H9 (cell line): Measurements from ENCODE around the gene TRIM17. TPM values are rescaled to one million over a fixed set of nuclear protein-coding genes. Genes with fewer than 3 reads are reported as not detected.

Source experiments
- DNase-seq: peaks from one replicate; pipeline ENCODE4 v3.0.0-alpha.2; 2017
- H2AFZ ChIP-seq: one replicate; pipeline ENCODE4 v1.6.1; 2013; ENCODE audit warnings: mild to moderate bottlenecking, low read length, control low read depth, moderate library complexity
- H2AK5ac ChIP-seq: 2 replicates; pipeline ENCODE4 v1.6.1; 2013; ENCODE audit warnings: low read length, control low read depth, mixed read lengths; ENCODE audit not compliant: insufficient read length
- H2BK120ac ChIP-seq: one replicate; pipeline ENCODE4 v1.6.1; 2013; ENCODE audit warnings: low read depth, mild to moderate bottlenecking, low read length, control low read depth, inconsistent platforms; ENCODE audit not compliant: poor library complexity, severe bottlenecking
- H2BK12ac ChIP-seq: 2 replicates; pipeline ENCODE4 v1.6.1; 2013; ENCODE audit warnings: low read length, control low read depth, mixed read lengths, low read depth; ENCODE audit not compliant: insufficient read length
- H2BK15ac ChIP-seq: 2 replicates; pipeline ENCODE4 v1.6.1; 2013; ENCODE audit warnings: low read depth, low read length, control low read depth
- H2BK20ac ChIP-seq: one replicate; pipeline ENCODE4 v1.6.1; 2013; ENCODE audit warnings: low read depth, mild to moderate bottlenecking, low read length, control low read depth, inconsistent platforms; ENCODE audit not compliant: poor library complexity, severe bottlenecking
- H2BK5ac ChIP-seq: 2 replicates; pipeline ENCODE4 v1.6.1; 2013; ENCODE audit warnings: low read length, control low read depth, mixed read lengths; ENCODE audit not compliant: insufficient read length
- H3K14ac ChIP-seq: 2 replicates; pipeline ENCODE4 v1.6.1; 2013; ENCODE audit warnings: low read length, control low read depth; ENCODE audit not compliant: insufficient read depth
- H3K18ac ChIP-seq: 2 replicates; pipeline ENCODE4 v1.6.1; 2013; ENCODE audit warnings: low read depth, mild to moderate bottlenecking, mixed read lengths, low read length, control low read depth; ENCODE audit not compliant: insufficient read length
- H3K23ac ChIP-seq: 2 replicates; pipeline ENCODE4 v1.6.1; 2013; ENCODE audit warnings: low read length, control low read depth, mixed read lengths, low read depth; ENCODE audit not compliant: insufficient read length
- H3K23me2 ChIP-seq: 2 replicates; pipeline ENCODE4 v1.6.1; 2013; ENCODE audit warnings: low read depth, mild to moderate bottlenecking, mixed read lengths, low read length, control low read depth; ENCODE audit not compliant: insufficient read length, poor library complexity, severe bottlenecking
- H3K27ac ChIP-seq: 2 replicates; pipeline ENCODE4 v1.5.1; 2013; ENCODE audit warnings: low read length, control low read depth, mixed read lengths, low read depth; ENCODE audit not compliant: insufficient read length
- H3K27me3 ChIP-seq: 2 replicates; pipeline ENCODE4 v1.6.1; 2013; ENCODE audit warnings: low read length, control low read depth, inconsistent platforms; ENCODE audit not compliant: insufficient read depth
- H3K4ac ChIP-seq: 2 replicates; pipeline ENCODE4 v1.6.1; 2013; ENCODE audit warnings: low read depth, mild to moderate bottlenecking, control low read depth, inconsistent platforms, low read length, moderate library complexity
- H3K4me1 ChIP-seq: 2 replicates; pipeline ENCODE4 v1.6.1; 2013; ENCODE audit warnings: low read length, control low read depth, inconsistent platforms; ENCODE audit not compliant: insufficient read depth
- H3K4me2 ChIP-seq: 2 replicates; pipeline ENCODE4 v1.6.1; 2013; ENCODE audit warnings: low read length, control low read depth, mixed read lengths; ENCODE audit not compliant: insufficient read length, insufficient read depth
- H3K56ac ChIP-seq: 2 replicates; pipeline ENCODE4 v1.6.1; 2013; ENCODE audit warnings: low read depth, mild to moderate bottlenecking, mixed read lengths, low read length, control low read depth; ENCODE audit not compliant: insufficient read length
- H3K79me1 ChIP-seq: 2 replicates; pipeline ENCODE4 v1.6.1; 2013; ENCODE audit warnings: low read depth, mild to moderate bottlenecking, moderate library complexity, low read length, control low read depth, inconsistent platforms; ENCODE audit not compliant: insufficient read depth, poor library complexity, severe bottlenecking
- H3K79me2 ChIP-seq: 2 replicates; pipeline ENCODE4 v1.6.1; 2013; ENCODE audit warnings: low read length, control low read depth, inconsistent platforms; ENCODE audit not compliant: insufficient read depth
- H3K9ac ChIP-seq: 2 replicates; pipeline ENCODE4 v1.6.1; 2013; ENCODE audit warnings: low read length, control low read depth, mixed read lengths; ENCODE audit not compliant: insufficient read length; ENCODE audit errors: extremely low read depth
- H3K9me3 ChIP-seq: one replicate; pipeline ENCODE4 v1.6.1; 2013; ENCODE audit warnings: low read depth, low read length, inconsistent platforms; ENCODE audit not compliant: control insufficient read depth
- H3T11ph ChIP-seq: one replicate; pipeline ENCODE4 v1.6.1; 2013; ENCODE audit warnings: mild to moderate bottlenecking, low read length, control low read depth, inconsistent platforms
- H4K20me1 ChIP-seq: one replicate; pipeline ENCODE4 v1.6.1; 2013; ENCODE audit not compliant: control insufficient read depth, insufficient read length, insufficient read depth
- H4K5ac ChIP-seq: 2 replicates; pipeline ENCODE4 v1.6.1; 2013; ENCODE audit warnings: low read depth, mild to moderate bottlenecking, mixed read lengths, low read length, control low read depth; ENCODE audit not compliant: insufficient read length
- H4K8ac ChIP-seq: replicated peaks from 2 replicates; pipeline ENCODE4 v1.6.1; 2013; ENCODE audit warnings: low read length, control low read depth, mixed read lengths, low read depth; ENCODE audit not compliant: insufficient read length
- H4K91ac ChIP-seq: 2 replicates; pipeline ENCODE4 v1.6.1; 2013; ENCODE audit warnings: low read depth, mild to moderate bottlenecking, moderate library complexity, mixed read lengths, low read length, control low read depth; ENCODE audit not compliant: insufficient read length
- H3K27ac Mint-ChIP-seq, 3 experiments: 2 replicates in 2 of 3; 3 replicates in 1 of 3; pipeline ENCODE4 v1.8.0; 2020 to 2021; ENCODE audit warnings: mixed read lengths in 3 of 3, mild to moderate bottlenecking in 1 of 3, moderate library complexity in 1 of 3
- H3K27me3 Mint-ChIP-seq: 2 replicates; pipeline ENCODE4 v1.8.0; 2021; ENCODE audit warnings: low read depth, mild to moderate bottlenecking, moderate library complexity, mixed read lengths
- H3K36me3 Mint-ChIP-seq, 3 experiments: 2 replicates in 2 of 3; 3 replicates in 1 of 3; pipeline ENCODE4 v1.8.0; 2020 to 2021; ENCODE audit warnings: low read depth in 3 of 3, mixed read lengths in 3 of 3; ENCODE audit not compliant: insufficient read depth in 1 of 3
- H3K4me1 Mint-ChIP-seq, 2 experiments: 2 replicates each; pipeline ENCODE4 v1.8.0; 2020; ENCODE audit warnings: mixed read lengths in 2 of 2
- H3K4me3 Mint-ChIP-seq, 2 experiments: 2 replicates in 1 of 2; 3 replicates in 1 of 2; pipeline ENCODE4 v1.8.0; 2020 to 2021; ENCODE audit warnings: mild to moderate bottlenecking in 2 of 2, mixed read lengths in 2 of 2, moderate library complexity in 1 of 2
- H3K9me3 Mint-ChIP-seq, 2 experiments: 2 replicates in 1 of 2; 3 replicates in 1 of 2; pipeline ENCODE4 v1.8.0; 2020; ENCODE audit warnings: mild to moderate bottlenecking in 2 of 2, mixed read lengths in 2 of 2, moderate library complexity in 1 of 2
- WGBS: extraction: QIAGEN DNeasy Blood & Tissue Kit; methylation state at CpG from one replicate; pipeline ENCODE4 v1.1.7; 2013; ENCODE audit warnings: missing lambda C conversion rate, low lambda C conversion rate, mixed read lengths; ENCODE audit not compliant: insufficient read length; ENCODE audit errors: extremely low coverage; 5-methylcytosine and 5-hydroxymethylcytosine counted together
- total RNA-seq: library from RNA; stranded (reverse); gene quantifications from 2 replicates; pipeline ENCODE4 v1.2.1, GENCODE V29; 2021
- TF ChIP-seq, protein P1 (sequence below): fragments of 200-600 bp; sonication (generic); conservative IDR thresholded peaks from 3 replicates; pipeline ENCODE4 v1.8.0; 2021; ENCODE audit warnings: antibody characterized with exemption, mild to moderate bottlenecking

The TRIM17 gene
- total RNA-seq, 1 experiment from 2014 or later = 2.8 TPM

GRCh38 chr1:228403231-228403631 lies 13.4 kb downstream of the TRIM17 start:
- Histone ChIP-seq H3K23me2 (peaks cover 15% of the 10 kb centered on the region), H4K8ac (no peak overlapping the region), H3K56ac (no peak overlapping the region), H3K9ac (no peak overlapping the region), H3K27ac (no peak overlapping the region), H3K18ac (no peak overlapping the region), H3K23ac (no peak overlapping the region), H2AFZ (no peak overlapping the region), H3K4ac (no peak overlapping the region), H2BK12ac (no peak overlapping the region), H2BK15ac (no peak overlapping the region), H3K79me2 (peaks cover 23% of the 10 kb centered on the region), H4K91ac (no peak overlapping the region), H3K4me2 (no peak overlapping the region), H3K79me1 (peaks cover 16% of the 10 kb centered on the region), H2BK20ac (no peak overlapping the region), H3K4me1 (0 out of 2 replicates have a peak, but pooled peaks cover 5% of the 10 kb centered on the region), H4K20me1 (peaks cover 2% of the 10 kb centered on the region), H2BK120ac (no peak overlapping the region), H3K27me3 (no peaks in the 10 kb centered on the region), H2BK5ac (no peak overlapping the region), H3K14ac (no peak overlapping the region), H3T11ph (no peak overlapping the region), H2AK5ac (no peak overlapping the region), H3K9me3 (no peaks in the 10 kb centered on the region), H4K5ac (no peak overlapping the region)
- Mint-ChIP-seq H3K4me1 (peaks cover 14 to 25% of the 10 kb centered on the region in 2 experiments), H3K4me3 (no peak overlapping the region; a peak in 1 of 5 replicates), H3K36me3 (peaks cover 35 to 53% (median 53%) of the 10 kb centered on the region in 3 experiments), H3K9me3 (no peaks in the 10 kb centered on the region), H3K27me3 (no peaks in the 10 kb centered on the region), H3K27ac (peak overlapping the region in 1 of 3 experiments; percentile 66; a peak in 2 of 7 replicates)
- TF ChIP-seq, protein P1, sequence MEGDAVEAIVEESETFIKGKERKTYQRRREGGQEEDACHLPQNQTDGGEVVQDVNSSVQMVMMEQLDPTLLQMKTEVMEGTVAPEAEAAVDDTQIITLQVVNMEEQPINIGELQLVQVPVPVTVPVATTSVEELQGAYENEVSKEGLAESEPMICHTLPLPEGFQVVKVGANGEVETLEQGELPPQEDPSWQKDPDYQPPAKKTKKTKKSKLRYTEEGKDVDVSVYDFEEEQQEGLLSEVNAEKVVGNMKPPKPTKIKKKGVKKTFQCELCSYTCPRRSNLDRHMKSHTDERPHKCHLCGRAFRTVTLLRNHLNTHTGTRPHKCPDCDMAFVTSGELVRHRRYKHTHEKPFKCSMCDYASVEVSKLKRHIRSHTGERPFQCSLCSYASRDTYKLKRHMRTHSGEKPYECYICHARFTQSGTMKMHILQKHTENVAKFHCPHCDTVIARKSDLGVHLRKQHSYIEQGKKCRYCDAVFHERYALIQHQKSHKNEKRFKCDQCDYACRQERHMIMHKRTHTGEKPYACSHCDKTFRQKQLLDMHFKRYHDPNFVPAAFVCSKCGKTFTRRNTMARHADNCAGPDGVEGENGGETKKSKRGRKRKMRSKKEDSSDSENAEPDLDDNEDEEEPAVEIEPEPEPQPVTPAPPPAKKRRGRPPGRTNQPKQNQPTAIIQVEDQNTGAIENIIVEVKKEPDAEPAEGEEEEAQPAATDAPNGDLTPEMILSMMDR = no peak
- WGBS = no CpG with 5 or more reads among the region's 9 CpGs
- peak; percentile 13 for DNase-seq
